Activated naive CD4-positive, alpha-beta T cell treated with anti-CD3 and anti-CD28 coated beads, Interleukin-2, amount 10 ng/mL, durations not matched to agents 7 days and 5 days (primary cell): Measurements from ENCODE around the gene KLLN.
"Not testable (repeated sequence)": the region's sequence is repeated elsewhere in the genome, so short reads cannot be mapped to it uniquely, and the experiment has no call there.

Source experiments
- CTCF ChIA-PET: fragments of 350-600 bp; sonication (Branson Sonifier 250); formaldehyde crosslinking; loops from one replicate; lab custom pipeline; 2021; ENCODE audit warnings: antibody characterized with exemption; lab: Charles Lee
- DNase-seq: peaks from one replicate; pipeline ENCODE4 v3.0.0-alpha.2; 2020
- H3K27ac Mint-ChIP-seq: one replicate; pipeline ENCODE4 v1.8.0; 2021; ENCODE audit warnings: mild to moderate bottlenecking, moderate library complexity, mixed read lengths
- H3K27me3 Mint-ChIP-seq: one replicate; pipeline ENCODE4 v1.8.0; 2021; ENCODE audit warnings: mild to moderate bottlenecking, mixed read lengths
- H3K36me3 Mint-ChIP-seq: one replicate; pipeline ENCODE4 v1.8.0; 2021; ENCODE audit warnings: mixed read lengths
- H3K4me1 Mint-ChIP-seq: one replicate; pipeline ENCODE4 v1.8.0; 2021; ENCODE audit warnings: mixed read lengths
- H3K4me3 Mint-ChIP-seq: one replicate; pipeline ENCODE4 v1.8.0; 2021; ENCODE audit warnings: mild to moderate bottlenecking, moderate library complexity, mixed read lengths
- H3K9me3 Mint-ChIP-seq: one replicate; pipeline ENCODE4 v1.8.0; 2021; ENCODE audit warnings: mixed read lengths

Gene KLLN

DNA sequence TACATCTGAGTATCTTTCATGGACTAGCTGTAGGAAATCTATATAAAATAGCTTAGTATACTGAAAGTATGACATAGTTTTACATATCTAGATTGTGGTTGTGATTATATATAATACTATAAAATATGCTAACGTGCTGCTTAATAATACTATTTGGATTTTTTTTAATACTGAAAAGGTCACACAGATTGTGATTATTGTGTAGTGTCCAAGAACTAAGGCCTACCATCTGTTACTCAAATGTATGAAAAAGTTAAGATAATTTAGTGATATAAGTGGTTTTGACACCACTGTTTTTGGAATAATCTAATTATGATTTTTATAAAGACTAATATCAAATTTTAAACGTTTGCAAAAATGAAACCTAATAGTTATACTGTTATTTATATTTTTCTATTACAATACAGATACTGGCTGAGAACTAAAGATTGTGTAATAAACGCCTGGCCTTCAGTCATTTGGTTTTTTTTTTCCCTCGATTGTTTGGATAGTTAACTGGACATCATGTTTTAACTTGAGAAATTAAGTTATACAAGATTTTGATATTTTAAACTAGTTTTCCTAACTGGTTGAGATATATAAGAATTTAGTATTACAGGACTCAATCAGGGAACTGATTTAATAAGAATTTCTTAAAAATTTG lies 12.7 kb upstream of the KLLN start:
- no peak overlapping the region for H3K4me3 Mint-ChIP-seq
- peaks cover 2% of the 10 kb centered on the region for H3K9me3 Mint-ChIP-seq
- DNase-seq: no peak
- H3K27ac Mint-ChIP-seq: no peak overlapping the region
- CTCF ChIA-PET: interaction anchor here (0.6 kb wide), 1 partner anchor 1516 kb away, joined by 4 read pairs; the partner anchor contains the start of gene IFIT1
- no peaks in the 10 kb centered on the region for H3K27me3 Mint-ChIP-seq
- H3K36me3 Mint-ChIP-seq: peaks cover 38% of the 10 kb centered on the region
- peaks cover 19% of the 10 kb centered on the region for H3K4me1 Mint-ChIP-seq

DNA sequence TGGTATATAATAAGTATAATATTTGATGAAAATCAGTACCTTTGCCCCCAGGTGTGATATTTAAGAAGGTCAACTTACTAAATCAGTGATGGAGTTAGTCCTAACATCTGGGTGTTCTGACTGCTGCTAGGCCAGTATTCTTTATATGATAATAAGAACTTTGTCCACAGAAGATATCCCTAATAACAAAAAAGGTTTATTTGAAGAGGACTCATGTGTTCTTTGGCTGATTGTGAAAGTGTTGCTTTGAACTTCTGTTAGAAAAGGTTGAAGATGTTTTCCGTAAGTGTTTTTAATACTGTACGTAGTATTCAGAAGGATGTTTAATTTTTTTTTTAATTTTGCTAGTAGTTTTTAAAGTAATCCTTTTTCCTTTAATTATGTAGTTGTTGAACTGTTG lies 10.3 kb upstream of the KLLN start:
- Mint-ChIP-seq H3K27ac (no peak overlapping the region), H3K4me3 (no peak overlapping the region)
- CTCF ChIA-PET: no interaction called here

GRCh38 chr10:87872828-87873227 lies 9.5 kb upstream of the KLLN start:
- no peak for DNase-seq
- Mint-ChIP-seq H3K36me3 (peaks cover 36% of the 10 kb centered on the region), H3K27ac (no peak overlapping the region), H3K4me3 (no peak overlapping the region), H3K27me3 (no peaks in the 10 kb centered on the region), H3K4me1 (peaks cover 41% of the 10 kb centered on the region), H3K9me3 (no peaks in the 10 kb centered on the region)
- CTCF ChIA-PET: no interaction called here

More for the DNA sequence above, 10.3 kb upstream of the KLLN start:
- Mint-ChIP-seq H3K36me3 (peaks cover 35% of the 10 kb centered on the region), H3K9me3 (no peaks in the 10 kb centered on the region), H3K4me1 (peaks cover 35% of the 10 kb centered on the region), H3K27me3 (no peaks in the 10 kb centered on the region)
- DNase-seq: no peak

GRCh38 chr10:87869773-87870551 lies 6.6 kb upstream of the KLLN start:
- no peak for DNase-seq
- H3K27me3 Mint-ChIP-seq: no peaks in the 10 kb centered on the region
- H3K4me3 Mint-ChIP-seq: no peak overlapping the region
- H3K9me3 Mint-ChIP-seq: no peaks in the 10 kb centered on the region
- peaks cover 48% of the 10 kb centered on the region for H3K4me1 Mint-ChIP-seq
- peaks cover 48% of the 10 kb centered on the region for H3K36me3 Mint-ChIP-seq
- CTCF ChIA-PET: no interaction called here
- no peak overlapping the region for H3K27ac Mint-ChIP-seq

GRCh38 chr10:87869139-87869538 lies 5.8 kb upstream of the KLLN start:
- CTCF ChIA-PET, H3K4me3 Mint-ChIP-seq, H3K27me3 Mint-ChIP-seq, H3K9me3 Mint-ChIP-seq, H3K27ac Mint-ChIP-seq, DNase-seq: not testable (repeated sequence)
- Mint-ChIP-seq H3K4me1 (peaks cover 48% of the 10 kb centered on the region), H3K36me3 (peaks cover 54% of the 10 kb centered on the region)

DNA sequence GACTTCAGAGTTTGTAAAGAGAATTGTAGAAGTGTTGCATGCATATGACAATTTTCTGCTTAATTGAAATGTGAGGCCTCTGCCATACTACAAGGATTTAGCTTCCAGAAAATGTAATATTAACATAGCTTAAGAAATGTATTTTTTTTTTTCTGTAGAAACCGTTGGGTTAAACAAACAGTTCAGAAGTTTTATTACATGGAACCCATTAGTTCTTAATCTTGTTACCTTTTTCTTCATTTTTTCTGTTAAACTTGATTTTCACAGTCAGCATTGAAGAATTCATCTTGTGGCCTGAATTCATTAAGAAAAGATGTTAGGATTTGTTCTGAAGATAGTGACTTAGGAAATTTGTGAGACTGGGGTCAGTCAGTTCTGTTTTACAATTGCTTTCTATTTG lies 4.9 kb upstream of the KLLN start:
- H3K27ac Mint-ChIP-seq: no peak overlapping the region

DNA sequence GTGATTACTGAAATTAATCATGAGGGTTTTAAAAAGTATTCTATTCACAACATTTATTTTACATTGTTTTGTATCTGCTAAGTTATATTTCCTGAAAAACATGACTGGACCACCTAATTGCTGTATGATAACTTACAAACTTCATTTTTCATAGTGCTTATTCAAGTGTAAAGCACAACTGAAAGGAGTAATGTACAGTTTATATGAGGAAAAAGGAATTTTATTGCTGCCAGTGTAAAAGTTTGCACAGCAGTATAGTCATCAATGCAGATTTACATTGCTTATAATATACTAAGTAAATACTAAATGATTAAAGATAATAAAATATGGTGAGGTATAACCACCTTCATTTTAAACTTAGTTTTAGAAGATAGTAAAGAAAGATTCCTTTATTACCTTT lies 4.1 kb upstream of the KLLN start:
- H3K4me1 Mint-ChIP-seq: peaks cover 40% of the 10 kb centered on the region
- no peak overlapping the region for H3K27ac Mint-ChIP-seq

More for the DNA sequence above, 4.9 kb upstream of the KLLN start:
- H3K4me1 Mint-ChIP-seq: peaks cover 44% of the 10 kb centered on the region
- CTCF ChIA-PET: no interaction called here
- no peaks in the 10 kb centered on the region for H3K9me3 Mint-ChIP-seq
- H3K4me3 Mint-ChIP-seq: peak overlapping the region; percentile 59
- H3K36me3 Mint-ChIP-seq: peaks cover 54% of the 10 kb centered on the region
- no peak for DNase-seq
- H3K27me3 Mint-ChIP-seq: peaks cover under 1% of the 10 kb centered on the region

GRCh38 chr10:87866412-87866974 lies 3.2 kb upstream of the KLLN start:
- H3K27me3 Mint-ChIP-seq: peaks cover 11% of the 10 kb centered on the region
- peaks cover 46% of the 10 kb centered on the region for H3K36me3 Mint-ChIP-seq
- H3K4me3 Mint-ChIP-seq: peak overlapping the region; percentile 93
- peaks cover 44% of the 10 kb centered on the region for H3K4me1 Mint-ChIP-seq
- H3K27ac Mint-ChIP-seq: no peak overlapping the region
- DNase-seq: no peak
- H3K9me3 Mint-ChIP-seq: no peaks in the 10 kb centered on the region
- CTCF ChIA-PET: interaction anchor here (1.0 to 3.2 kb wide), 3 partner anchors 16 to 523 kb away, joined by 3 to 10 read pairs (median 5); no protein-coding TSS in a partner anchor

More for the DNA sequence above, 4.1 kb upstream of the KLLN start:
- H3K36me3 Mint-ChIP-seq: peaks cover 47% of the 10 kb centered on the region
- peaks cover 4% of the 10 kb centered on the region for H3K27me3 Mint-ChIP-seq
- DNase-seq: no peak
- no peaks in the 10 kb centered on the region for H3K9me3 Mint-ChIP-seq
- CTCF ChIA-PET: no interaction called here
- H3K4me3 Mint-ChIP-seq: peak overlapping the region; percentile 93

- Mint-ChIP-seq H3K27me3 (peaks cover 11% of the 10 kb centered on the region), H3K27ac (peak overlapping the region; percentile 92), H3K36me3 (peaks cover 36% of the 10 kb centered on the region), H3K4me3 (peak overlapping the region; percentile 93), H3K9me3 (no peaks in the 10 kb centered on the region), H3K4me1 (peaks cover 46% of the 10 kb centered on the region)
- CTCF ChIA-PET: interaction anchor here (1.0 to 3.2 kb wide), 4 partner anchors 14 to 524 kb away, joined by 3 to 10 read pairs (median 4); no protein-coding TSS in a partner anchor
- no peak for DNase-seq
Observed at GRCh38 chr10:87865241-87865881, 2.0 kb upstream of the KLLN start.

- Mint-ChIP-seq H3K4me1 (peaks cover 45% of the 10 kb centered on the region), H3K27me3 (peaks cover 11% of the 10 kb centered on the region), H3K4me3 (peak overlapping the region; percentile 93), H3K9me3 (no peaks in the 10 kb centered on the region), H3K27ac (peak overlapping the region; percentile 92), H3K36me3 (peaks cover 31% of the 10 kb centered on the region)
- DNase-seq: no peak
- CTCF ChIA-PET: interaction anchor here (1.5 to 3.2 kb wide), 2 partner anchors 14 to 524 kb away, joined by 4 to 10 read pairs; no protein-coding TSS in a partner anchor
Observed at GRCh38 chr10:87864496-87865059, 1.2 kb upstream of the KLLN start.

DNA sequence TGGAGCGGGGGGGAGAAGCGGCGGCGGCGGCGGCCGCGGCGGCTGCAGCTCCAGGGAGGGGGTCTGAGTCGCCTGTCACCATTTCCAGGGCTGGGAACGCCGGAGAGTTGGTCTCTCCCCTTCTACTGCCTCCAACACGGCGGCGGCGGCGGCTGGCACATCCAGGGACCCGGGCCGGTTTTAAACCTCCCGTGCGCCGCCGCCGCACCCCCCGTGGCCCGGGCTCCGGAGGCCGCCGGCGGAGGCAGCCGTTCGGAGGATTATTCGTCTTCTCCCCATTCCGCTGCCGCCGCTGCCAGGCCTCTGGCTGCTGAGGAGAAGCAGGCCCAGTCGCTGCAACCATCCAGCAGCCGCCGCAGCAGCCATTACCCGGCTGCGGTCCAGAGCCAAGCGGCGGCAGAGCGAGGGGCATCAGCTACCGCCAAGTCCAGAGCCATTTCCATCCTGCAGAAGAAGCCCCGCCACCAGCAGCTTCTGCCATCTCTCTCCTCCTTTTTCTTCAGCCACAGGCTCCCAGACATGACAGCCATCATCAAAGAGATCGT lies 690 bp upstream of the KLLN start:
- CTCF ChIA-PET: interaction anchor here (3.2 kb wide), 1 partner anchor 13 kb away, joined by 10 read pairs; no protein-coding TSS in a partner anchor
- peaks cover 11% of the 10 kb centered on the region for H3K27me3 Mint-ChIP-seq
- peaks cover 41% of the 10 kb centered on the region for H3K4me1 Mint-ChIP-seq
- peak overlapping the region; percentile 93 for H3K4me3 Mint-ChIP-seq
- H3K27ac Mint-ChIP-seq: peak overlapping the region; percentile 92
- DNase-seq: peak; percentile 44
- peaks cover 31% of the 10 kb centered on the region for H3K36me3 Mint-ChIP-seq
- H3K9me3 Mint-ChIP-seq: not testable (repeated sequence)

DNA sequence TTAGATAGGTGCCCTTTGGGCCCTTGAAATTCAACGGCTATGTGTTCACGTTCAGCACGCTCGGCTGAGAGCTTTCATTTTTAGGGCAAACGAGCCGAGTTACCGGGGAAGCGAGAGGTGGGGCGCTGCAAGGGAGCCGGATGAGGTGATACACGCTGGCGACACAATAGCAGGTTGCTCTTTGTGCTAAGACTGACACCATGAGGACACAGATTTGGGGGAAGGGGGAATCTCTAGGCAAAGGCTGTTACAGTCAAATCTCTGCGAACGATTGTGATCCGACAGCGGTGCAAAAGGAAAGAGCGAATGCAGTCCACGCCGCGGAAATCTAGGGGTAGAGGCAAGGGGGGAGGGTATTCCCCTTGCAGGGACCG lies 667 bp downstream of the KLLN start:
- peak; percentile 82 for DNase-seq
- H3K4me1 Mint-ChIP-seq: peaks cover 31% of the 10 kb centered on the region

GRCh38 chr10:87861953-87862678 lies 1.2 kb downstream of the KLLN start:
- H3K36me3 Mint-ChIP-seq: peaks cover 21% of the 10 kb centered on the region
- CTCF ChIA-PET: interaction anchor here (0.8 to 7.2 kb wide), 10 partner anchors 10 to 721 kb away, joined by 3 to 52 read pairs (median 6); partner anchors contain the start of gene RNLS
- H3K27me3 Mint-ChIP-seq: peaks cover 11% of the 10 kb centered on the region
- H3K4me1 Mint-ChIP-seq: peaks cover 31% of the 10 kb centered on the region
- H3K27ac Mint-ChIP-seq: peak overlapping the region; percentile 97
- H3K9me3 Mint-ChIP-seq: no peaks in the 10 kb centered on the region
- peak; percentile 96 for DNase-seq
- peak overlapping the region; percentile 93 for H3K4me3 Mint-ChIP-seq

More for the DNA sequence above, 667 bp downstream of the KLLN start:
- no peaks in the 10 kb centered on the region for H3K9me3 Mint-ChIP-seq
- H3K27me3 Mint-ChIP-seq: peaks cover 11% of the 10 kb centered on the region
- H3K36me3 Mint-ChIP-seq: peaks cover 21% of the 10 kb centered on the region
- H3K4me3 Mint-ChIP-seq: peak overlapping the region; percentile 93
- CTCF ChIA-PET: interaction anchor here (0.8 to 7.2 kb wide), 8 partner anchors 11 to 713 kb away, joined by 3 to 52 read pairs (median 7); no protein-coding TSS in a partner anchor
- peak overlapping the region; percentile 97 for H3K27ac Mint-ChIP-seq
